ENCODE data around the gene KDM4B.

The KDM4B gene

DNA sequence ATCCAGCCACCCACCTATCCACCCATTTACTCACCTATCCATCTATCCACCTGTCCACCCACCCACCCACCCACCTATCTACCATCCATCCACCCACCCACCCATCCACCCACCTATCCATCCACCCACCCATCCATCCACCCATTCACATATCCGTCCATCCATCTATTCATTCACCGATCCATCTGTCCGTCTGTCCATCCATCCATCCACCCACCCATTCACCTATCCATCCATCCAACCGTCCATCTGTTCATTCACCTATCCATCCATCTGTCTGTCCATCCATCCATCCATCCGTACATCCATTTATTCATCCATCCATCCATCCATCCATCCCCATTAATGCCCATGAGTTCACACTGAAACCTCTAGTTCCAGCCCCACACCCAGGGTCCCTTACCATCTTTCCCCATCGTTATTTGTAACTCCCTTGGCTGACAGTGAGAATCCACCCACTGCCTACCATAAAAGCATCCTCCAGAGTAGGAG, 31.3 kb downstream of the KDM4B start:
- TF ChIP-seq, protein P1, sequence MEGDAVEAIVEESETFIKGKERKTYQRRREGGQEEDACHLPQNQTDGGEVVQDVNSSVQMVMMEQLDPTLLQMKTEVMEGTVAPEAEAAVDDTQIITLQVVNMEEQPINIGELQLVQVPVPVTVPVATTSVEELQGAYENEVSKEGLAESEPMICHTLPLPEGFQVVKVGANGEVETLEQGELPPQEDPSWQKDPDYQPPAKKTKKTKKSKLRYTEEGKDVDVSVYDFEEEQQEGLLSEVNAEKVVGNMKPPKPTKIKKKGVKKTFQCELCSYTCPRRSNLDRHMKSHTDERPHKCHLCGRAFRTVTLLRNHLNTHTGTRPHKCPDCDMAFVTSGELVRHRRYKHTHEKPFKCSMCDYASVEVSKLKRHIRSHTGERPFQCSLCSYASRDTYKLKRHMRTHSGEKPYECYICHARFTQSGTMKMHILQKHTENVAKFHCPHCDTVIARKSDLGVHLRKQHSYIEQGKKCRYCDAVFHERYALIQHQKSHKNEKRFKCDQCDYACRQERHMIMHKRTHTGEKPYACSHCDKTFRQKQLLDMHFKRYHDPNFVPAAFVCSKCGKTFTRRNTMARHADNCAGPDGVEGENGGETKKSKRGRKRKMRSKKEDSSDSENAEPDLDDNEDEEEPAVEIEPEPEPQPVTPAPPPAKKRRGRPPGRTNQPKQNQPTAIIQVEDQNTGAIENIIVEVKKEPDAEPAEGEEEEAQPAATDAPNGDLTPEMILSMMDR (IDR thresholded peaks at IDR 0.05; ENCODE audit: low read depth, low read length), result no peak
- DNase-seq (ENCODE audit: low read depth, low spot score), result no peak

DNA sequence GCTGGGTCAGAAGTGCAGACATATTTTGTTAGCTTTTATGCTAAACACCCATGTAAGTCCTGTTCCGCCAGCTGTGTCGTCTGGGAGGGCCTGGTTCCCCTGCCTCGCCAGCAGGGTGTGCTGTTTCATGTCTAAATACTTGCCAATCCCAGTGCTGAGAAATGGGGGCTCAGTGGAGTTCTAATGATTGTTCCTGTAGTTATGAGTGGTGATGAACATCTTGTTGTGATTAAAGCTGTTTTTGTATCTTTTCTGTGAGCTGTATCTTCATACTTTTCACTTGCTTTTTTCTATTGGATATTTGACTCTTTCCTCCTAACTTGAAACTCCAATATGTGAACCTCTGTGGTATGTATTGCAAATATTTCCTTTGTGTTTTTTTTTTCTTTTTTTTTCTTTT, 32.7 kb downstream of the KDM4B start:
- TF ChIP-seq, protein P1 (IDR thresholded peaks at IDR 0.05; ENCODE audit: low read depth, low read length), result peak; percentile 80
- peak; percentile 67 for DNase-seq (ENCODE audit: low read depth, low spot score)
- H3K4me3 ChIP-seq (ENCODE audit: low read depth, low read length), result no peak overlapping the region
- in situ Hi-C loops (cut with HindIII; ENCODE audit: low sequenced_read_pairs), result no loop called here

More for the DNA sequence above, 31.3 kb downstream of the KDM4B start:
- H3K4me3 ChIP-seq (ENCODE audit: low read depth, low read length), result no peak overlapping the region
- in situ Hi-C loops (cut with HindIII; ENCODE audit: low sequenced_read_pairs), result no loop called here

DNA sequence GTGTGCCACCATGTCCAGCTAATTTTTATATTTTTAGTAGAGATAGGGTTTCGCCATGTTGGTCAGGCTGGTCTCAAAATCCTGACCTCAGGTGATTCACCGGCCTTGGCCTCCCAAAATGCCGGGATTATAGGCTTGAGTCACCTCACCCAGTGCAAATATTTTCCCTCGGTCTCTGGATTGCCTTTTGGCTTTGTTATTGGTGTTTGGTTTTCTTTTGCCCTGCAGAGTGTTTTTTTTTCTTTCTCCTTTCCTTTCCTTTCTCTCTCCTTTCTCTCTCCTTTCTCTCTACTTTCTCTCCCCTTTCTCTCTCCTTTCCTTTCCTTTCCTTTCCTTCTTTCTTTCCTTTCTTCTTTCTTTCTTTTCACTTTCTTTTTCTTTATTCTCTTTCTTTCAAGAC, 33.2 kb downstream of the KDM4B start:
- in situ Hi-C loops (cut with HindIII; ENCODE audit: low sequenced_read_pairs), result no loop called here
- TF ChIP-seq, protein P1 (IDR thresholded peaks at IDR 0.05; ENCODE audit: low read depth, low read length), result no peak
- DNase-seq (ENCODE audit: low read depth, low spot score), result peak; percentile 66
- H3K4me3 ChIP-seq (ENCODE audit: low read depth, low read length), result no peak overlapping the region

DNA sequence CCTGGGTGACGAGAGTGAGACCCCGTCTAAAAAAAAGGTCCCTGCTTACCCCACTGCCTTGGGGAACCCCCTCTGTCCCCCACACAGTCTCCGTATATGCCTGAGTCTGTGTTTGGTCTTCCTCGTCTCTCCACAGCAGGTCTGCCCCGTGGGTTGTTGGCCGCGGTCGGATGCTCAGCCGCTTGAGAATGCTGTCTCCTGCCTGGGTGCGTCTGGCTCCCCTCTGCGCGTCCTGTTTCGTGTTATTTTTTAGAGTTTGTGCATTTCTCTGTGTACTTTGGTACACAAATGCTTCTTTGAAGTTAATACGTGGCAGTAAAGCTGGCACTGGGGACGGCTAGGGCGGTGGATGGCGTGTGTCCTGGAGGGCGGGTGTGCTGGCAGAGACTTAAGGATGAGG, 34.9 kb downstream of the KDM4B start:
- no peak overlapping the region for H3K4me3 ChIP-seq (ENCODE audit: low read depth, low read length)
- TF ChIP-seq, protein P1 (IDR thresholded peaks at IDR 0.05; ENCODE audit: low read depth, low read length), result no peak
- no peak for DNase-seq (ENCODE audit: low read depth, low spot score)
- in situ Hi-C loops (cut with HindIII; ENCODE audit: low sequenced_read_pairs), result no loop called here

- TF ChIP-seq, protein P1 (IDR thresholded peaks at IDR 0.05; ENCODE audit: low read depth, low read length), result no peak
- H3K4me3 ChIP-seq (ENCODE audit: low read depth, low read length), result no peak overlapping the region
- in situ Hi-C loops (cut with HindIII; ENCODE audit: low sequenced_read_pairs), result no loop called here
- no peak for DNase-seq (ENCODE audit: low read depth, low spot score)
These were observed 36.2 kb downstream of the KDM4B start for GRCh38 chr19:5005096-5005495.

GRCh38 chr19:5006201-5006600, 37.3 kb downstream of the KDM4B start:
- no peak for DNase-seq (ENCODE audit: low read depth, low spot score)
- TF ChIP-seq, protein P1 (IDR thresholded peaks at IDR 0.05; ENCODE audit: low read depth, low read length), result no peak
- H3K4me3 ChIP-seq (ENCODE audit: low read depth, low read length), result no peak overlapping the region
- in situ Hi-C loops (cut with HindIII; ENCODE audit: low sequenced_read_pairs), result no loop called here

DNA sequence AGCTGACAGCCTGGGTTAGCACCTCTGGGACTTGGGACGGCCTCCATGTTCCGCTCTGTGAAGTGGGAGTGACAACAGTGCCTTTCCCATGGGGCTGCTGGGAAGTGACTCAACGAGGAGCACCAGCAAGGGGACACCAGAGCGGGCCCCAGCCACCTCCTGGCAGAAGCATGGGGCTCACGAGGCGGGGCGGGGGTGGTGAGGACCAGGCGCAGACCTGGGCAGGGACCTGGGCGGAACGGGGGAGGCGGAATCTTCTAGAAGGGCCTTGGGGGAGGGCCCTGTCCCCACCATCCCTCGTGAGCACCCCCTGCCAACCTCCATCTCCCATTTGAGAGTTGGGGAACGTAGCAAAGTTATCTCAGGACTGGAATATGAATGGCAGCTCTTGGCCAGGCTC, 37.9 kb downstream of the KDM4B start:
- no peak for DNase-seq (ENCODE audit: low read depth, low spot score)
- TF ChIP-seq, protein P1 (IDR thresholded peaks at IDR 0.05; ENCODE audit: low read depth, low read length), result no peak
- no peak overlapping the region for H3K4me3 ChIP-seq (ENCODE audit: low read depth, low read length)
- in situ Hi-C loops (cut with HindIII; ENCODE audit: low sequenced_read_pairs), result no loop called here
